ENCODE data around the gene FNDC3B. TPM values are rescaled to one million over a fixed set of nuclear protein-coding genes. Genes with fewer than 3 reads are reported as not detected.

Gene FNDC3B
- total and polyA plus RNA-seq, 3 donors from 2014 or later, result 24.2 to 63.5 (median 57.7) TPM

DNA sequence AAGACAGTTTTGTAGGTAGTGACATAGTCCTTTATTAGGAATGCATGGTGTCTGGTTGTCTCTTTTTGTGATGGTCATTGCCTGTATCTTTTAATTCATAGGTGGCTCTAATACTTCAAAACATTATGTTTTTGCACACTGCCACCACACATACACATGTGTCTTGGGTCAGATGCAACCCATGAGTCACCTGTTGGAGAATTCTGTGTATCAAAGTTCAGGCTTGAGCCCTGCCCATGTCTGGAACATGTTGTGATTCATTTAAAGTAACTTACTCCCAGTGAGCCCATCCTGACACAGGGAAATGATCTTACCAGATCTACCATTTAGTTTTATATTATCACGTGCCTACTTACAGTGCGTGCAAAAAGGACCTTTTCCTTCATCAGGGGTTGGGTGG, 266.2 kb downstream of the FNDC3B start:
- 77 to 95% methylated on average over 2 of the region's 2 CpGs for WGBS, 2 donors
- intact Hi-C loops (cut with DNase I; ENCODE audit: low total_unique reads), result no loop called here
- Histone ChIP-seq H3K36me3 (ENCODE audit: low read depth, missing control alignments) (no peaks in the 10 kb centered on the region), H3K27me3 (no peaks in the 10 kb centered on the region), H3K27ac (no peak overlapping the region), H3K9me3 (no peaks in the 10 kb centered on the region), H3K4me1 (no peaks in the 10 kb centered on the region), H3K4me3 (no peak overlapping the region)
- DNase-seq, result no peak
- no peak for TF ChIP-seq POLR2A (IDR thresholded peaks at IDR 0.05)
- TF ChIP-seq, protein P1, sequence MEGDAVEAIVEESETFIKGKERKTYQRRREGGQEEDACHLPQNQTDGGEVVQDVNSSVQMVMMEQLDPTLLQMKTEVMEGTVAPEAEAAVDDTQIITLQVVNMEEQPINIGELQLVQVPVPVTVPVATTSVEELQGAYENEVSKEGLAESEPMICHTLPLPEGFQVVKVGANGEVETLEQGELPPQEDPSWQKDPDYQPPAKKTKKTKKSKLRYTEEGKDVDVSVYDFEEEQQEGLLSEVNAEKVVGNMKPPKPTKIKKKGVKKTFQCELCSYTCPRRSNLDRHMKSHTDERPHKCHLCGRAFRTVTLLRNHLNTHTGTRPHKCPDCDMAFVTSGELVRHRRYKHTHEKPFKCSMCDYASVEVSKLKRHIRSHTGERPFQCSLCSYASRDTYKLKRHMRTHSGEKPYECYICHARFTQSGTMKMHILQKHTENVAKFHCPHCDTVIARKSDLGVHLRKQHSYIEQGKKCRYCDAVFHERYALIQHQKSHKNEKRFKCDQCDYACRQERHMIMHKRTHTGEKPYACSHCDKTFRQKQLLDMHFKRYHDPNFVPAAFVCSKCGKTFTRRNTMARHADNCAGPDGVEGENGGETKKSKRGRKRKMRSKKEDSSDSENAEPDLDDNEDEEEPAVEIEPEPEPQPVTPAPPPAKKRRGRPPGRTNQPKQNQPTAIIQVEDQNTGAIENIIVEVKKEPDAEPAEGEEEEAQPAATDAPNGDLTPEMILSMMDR (IDR thresholded peaks at IDR 0.05), result no peak

DNA sequence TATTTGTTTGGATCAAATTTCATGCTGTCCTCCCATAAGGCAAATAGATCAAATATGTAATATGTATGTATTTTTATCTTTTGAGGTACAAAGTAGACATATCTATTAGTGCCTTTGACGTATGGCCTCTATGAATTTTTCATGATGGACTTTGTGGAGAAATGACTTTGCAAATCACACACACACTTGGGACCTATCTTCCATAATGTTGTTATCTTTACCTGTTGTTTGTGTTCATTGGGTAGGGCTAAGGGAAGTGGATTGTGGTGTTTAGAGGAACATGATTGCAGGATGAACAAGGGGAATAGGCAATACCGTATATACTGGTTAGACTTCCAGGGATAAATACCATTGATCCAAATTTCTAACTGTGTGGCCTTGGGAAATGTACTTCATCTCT, 266.6 kb downstream of the FNDC3B start:
- WGBS, 2 donors, result 81 to 91% methylated on average over 2 of the region's 2 CpGs
- Histone ChIP-seq H3K27me3 (no peaks in the 10 kb centered on the region), H3K4me3 (no peak overlapping the region), H3K36me3 (ENCODE audit: low read depth, missing control alignments) (no peaks in the 10 kb centered on the region), H3K27ac (no peak overlapping the region), H3K4me1 (no peaks in the 10 kb centered on the region), H3K9me3 (no peaks in the 10 kb centered on the region)
- no peak for TF ChIP-seq POLR2A (IDR thresholded peaks at IDR 0.05)
- TF ChIP-seq, protein P1 (IDR thresholded peaks at IDR 0.05), result no peak
- intact Hi-C loops (cut with DNase I; ENCODE audit: low total_unique reads), result no loop called here
- no peak for DNase-seq

DNA sequence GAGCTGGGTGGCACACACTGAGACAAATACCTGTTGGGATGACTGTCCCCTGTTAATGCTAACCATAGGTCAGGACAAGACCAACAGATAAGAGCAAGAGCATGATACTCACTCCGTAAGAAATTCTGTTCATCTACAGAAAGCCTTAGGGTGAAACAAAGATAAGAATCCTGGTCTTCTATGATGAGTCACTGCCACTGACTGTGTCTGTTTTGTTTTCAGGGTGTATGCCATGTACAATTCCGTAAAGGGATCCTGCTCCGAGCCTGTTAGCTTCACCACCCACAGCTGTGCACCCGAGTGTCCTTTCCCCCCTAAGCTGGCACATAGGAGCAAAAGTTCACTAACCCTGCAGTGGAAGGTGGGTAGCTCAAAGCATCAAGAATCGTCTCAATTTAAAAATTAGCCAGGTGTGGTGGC, 267.8 kb downstream of the FNDC3B start:
- Histone ChIP-seq H3K4me3 (no peak overlapping the region), H3K27me3 (no peaks in the 10 kb centered on the region), H3K36me3 (ENCODE audit: low read depth, missing control alignments) (no peaks in the 10 kb centered on the region), H3K9me3 (no peaks in the 10 kb centered on the region), H3K27ac (no peak overlapping the region), H3K4me1 (no peaks in the 10 kb centered on the region)
- TF ChIP-seq POLR2A (IDR thresholded peaks at IDR 0.05), result no peak
- TF ChIP-seq, protein P1 (IDR thresholded peaks at IDR 0.05), result no peak
- 86 to 94% methylated on average over 5 of the region's 5 CpGs for WGBS, 2 donors
- no peak for DNase-seq
- intact Hi-C loops (cut with DNase I; ENCODE audit: low total_unique reads), result no loop called here

DNA sequence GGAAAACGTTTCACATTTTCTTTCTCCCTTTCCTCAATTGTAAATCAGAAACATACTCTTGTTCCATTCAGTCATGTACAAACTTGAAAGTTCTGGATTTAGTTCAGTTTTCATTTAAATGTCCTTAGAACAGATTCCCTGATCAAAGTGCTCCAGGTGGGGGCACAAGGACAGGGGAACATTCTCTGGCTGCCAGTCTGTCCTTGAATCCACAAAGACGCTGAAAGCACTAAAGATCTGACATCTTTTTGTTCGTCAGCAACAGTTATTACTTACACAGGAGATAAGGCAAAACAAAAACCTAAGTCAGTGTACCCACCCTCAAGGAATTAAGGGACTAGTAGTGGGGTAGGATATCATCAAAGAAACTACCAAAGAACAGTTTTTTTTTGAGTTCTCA, 269.7 kb downstream of the FNDC3B start:
- intact Hi-C loops (cut with DNase I; ENCODE audit: low total_unique reads), result no loop called here
- Histone ChIP-seq H3K36me3 (ENCODE audit: low read depth, missing control alignments) (no peaks in the 10 kb centered on the region), H3K9me3 (no peaks in the 10 kb centered on the region), H3K27ac (no peak overlapping the region), H3K4me1 (no peaks in the 10 kb centered on the region), H3K27me3 (no peaks in the 10 kb centered on the region), H3K4me3 (no peak overlapping the region)
- 58 to 68% methylated on average over 3 of the region's 3 CpGs for WGBS, 2 donors
- no peak for DNase-seq
- no peak for TF ChIP-seq POLR2A (IDR thresholded peaks at IDR 0.05)
- TF ChIP-seq, protein P1 (IDR thresholded peaks at IDR 0.05), result no peak

DNA sequence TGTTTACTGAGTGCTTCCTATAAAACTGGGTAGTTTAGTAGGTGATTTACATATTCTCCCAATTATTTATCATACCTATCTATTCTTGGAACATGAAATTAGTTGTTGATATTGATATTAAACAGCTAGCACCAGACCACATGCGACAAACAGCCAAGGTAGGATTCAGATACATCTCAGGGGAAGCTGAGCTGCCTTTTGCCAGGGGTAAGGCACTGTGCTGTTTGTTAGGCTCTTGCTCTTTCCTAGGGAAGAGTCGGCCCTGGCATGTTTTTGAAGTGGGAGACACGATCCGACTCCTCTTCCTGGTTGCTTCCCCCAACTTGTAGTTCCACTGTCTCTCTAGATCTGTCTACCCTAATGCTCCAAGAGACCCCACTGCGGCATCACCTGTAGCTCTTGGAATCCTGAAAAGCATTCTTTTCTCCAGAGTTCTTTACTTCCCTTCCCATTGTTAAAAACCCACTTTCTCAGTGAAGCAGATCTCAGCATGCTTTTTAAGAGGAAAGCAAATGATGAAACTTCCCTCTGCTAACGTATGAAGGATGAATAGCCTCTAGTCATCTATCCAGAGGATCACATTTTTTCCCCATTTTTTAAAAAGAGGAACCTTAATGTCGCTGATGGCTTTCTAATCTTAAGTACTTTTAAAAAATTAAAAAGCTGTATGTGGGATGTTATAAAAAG, 270.5 kb downstream of the FNDC3B start:
- no peaks in the 10 kb centered on the region for H3K36me3 ChIP-seq (ENCODE audit: low read depth, missing control alignments)
- WGBS, 2 donors, result 90 to 94% methylated on average over 7 of the region's 7 CpGs
- DNase-seq, result no peak
- no peak overlapping the region for H3K4me3 ChIP-seq
- no peaks in the 10 kb centered on the region for H3K9me3 ChIP-seq
- no peak overlapping the region for H3K27ac ChIP-seq
- H3K4me1 ChIP-seq, result no peaks in the 10 kb centered on the region
- H3K27me3 ChIP-seq, result no peaks in the 10 kb centered on the region
- intact Hi-C loops (cut with DNase I; ENCODE audit: low total_unique reads), result no loop called here
- no peak for TF ChIP-seq POLR2A (IDR thresholded peaks at IDR 0.05)
- TF ChIP-seq, protein P1 (IDR thresholded peaks at IDR 0.05), result no peak

All from testis (tissue), 3 donors.